ENCODE data around the gene RAPGEF5.

The RAPGEF5 gene

GRCh38 chr7:22219036-22219435 is 137.9 kb downstream of the RAPGEF5 start:
- Histone ChIP-seq H3K27me3 (ENCODE audit: insufficient read depth, poor library complexity, severe bottlenecking) (peaks cover 2% of the 10 kb centered on the region), H3K27ac (replicated peaks) (no peak overlapping the region), H3K4me3 (replicated peaks; ENCODE audit: insufficient read depth, low read length) (no peak overlapping the region)
- no peak for TF ChIP-seq GABPA (IDR thresholded peaks at IDR 0.05; ENCODE audit: low read depth)
- TF ChIP-seq, protein P1, sequence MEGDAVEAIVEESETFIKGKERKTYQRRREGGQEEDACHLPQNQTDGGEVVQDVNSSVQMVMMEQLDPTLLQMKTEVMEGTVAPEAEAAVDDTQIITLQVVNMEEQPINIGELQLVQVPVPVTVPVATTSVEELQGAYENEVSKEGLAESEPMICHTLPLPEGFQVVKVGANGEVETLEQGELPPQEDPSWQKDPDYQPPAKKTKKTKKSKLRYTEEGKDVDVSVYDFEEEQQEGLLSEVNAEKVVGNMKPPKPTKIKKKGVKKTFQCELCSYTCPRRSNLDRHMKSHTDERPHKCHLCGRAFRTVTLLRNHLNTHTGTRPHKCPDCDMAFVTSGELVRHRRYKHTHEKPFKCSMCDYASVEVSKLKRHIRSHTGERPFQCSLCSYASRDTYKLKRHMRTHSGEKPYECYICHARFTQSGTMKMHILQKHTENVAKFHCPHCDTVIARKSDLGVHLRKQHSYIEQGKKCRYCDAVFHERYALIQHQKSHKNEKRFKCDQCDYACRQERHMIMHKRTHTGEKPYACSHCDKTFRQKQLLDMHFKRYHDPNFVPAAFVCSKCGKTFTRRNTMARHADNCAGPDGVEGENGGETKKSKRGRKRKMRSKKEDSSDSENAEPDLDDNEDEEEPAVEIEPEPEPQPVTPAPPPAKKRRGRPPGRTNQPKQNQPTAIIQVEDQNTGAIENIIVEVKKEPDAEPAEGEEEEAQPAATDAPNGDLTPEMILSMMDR (IDR thresholded peaks at IDR 0.05; ENCODE audit: insufficient read depth, low read length): no peak
- no peak for TF ChIP-seq SPI1 (IDR thresholded peaks at IDR 0.05; ENCODE audit: borderline replicate concordance, low read depth)
- TF ChIP-seq REST (IDR thresholded peaks at IDR 0.05; ENCODE audit: insufficient replicate concordance, low read depth): no peak
- no peak for TF ChIP-seq POLR2AphosphoS5 (IDR thresholded peaks at IDR 0.05; ENCODE audit: low read depth)
- no peak for DNase-seq (ENCODE audit: low read depth in 1 of 2, low spot score in 1 of 2)

DNA sequence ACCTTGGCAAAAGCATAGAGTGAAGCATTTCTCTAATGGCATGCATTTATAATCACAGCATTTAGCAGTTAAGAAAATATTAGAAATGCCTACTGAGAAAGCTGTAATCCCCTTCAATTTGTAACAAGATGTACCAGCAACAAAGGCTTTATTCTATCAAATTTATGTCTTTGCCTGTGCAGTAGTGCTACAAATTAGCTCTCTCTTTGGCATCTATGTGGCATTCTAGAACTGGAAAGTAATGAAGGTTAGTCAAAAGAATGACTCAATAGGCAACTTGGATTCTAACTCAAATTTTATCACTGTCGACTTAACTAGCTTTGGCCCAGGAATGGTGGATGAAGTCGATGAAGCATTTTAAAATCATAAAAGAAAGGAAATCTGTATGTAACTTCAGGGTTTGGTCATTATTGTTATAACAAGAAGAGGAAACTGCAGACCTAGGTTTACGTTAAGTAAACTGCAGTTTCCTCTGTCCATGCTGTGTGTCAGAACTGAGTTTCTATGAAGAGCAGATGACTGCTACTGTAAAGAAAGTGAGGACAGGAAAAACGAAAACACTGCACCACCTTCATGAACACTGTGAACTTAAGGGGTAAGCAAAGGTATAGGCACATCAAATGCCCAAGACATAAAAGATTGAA is 140.0 kb downstream of the RAPGEF5 start:
- TF ChIP-seq POLR2AphosphoS5 (IDR thresholded peaks at IDR 0.05; ENCODE audit: low read depth): no peak
- TF ChIP-seq, protein P1 (IDR thresholded peaks at IDR 0.05; ENCODE audit: insufficient read depth, low read length): no peak
- DNase-seq (ENCODE audit: low read depth in 1 of 2, low spot score in 1 of 2): no peak
- Histone ChIP-seq H3K27me3 (ENCODE audit: insufficient read depth, poor library complexity, severe bottlenecking) (peaks cover 2% of the 10 kb centered on the region), H3K27ac (replicated peaks) (no peak overlapping the region), H3K4me3 (replicated peaks; ENCODE audit: insufficient read depth, low read length) (no peak overlapping the region)

GRCh38 chr7:22216309-22216708 is 140.6 kb downstream of the RAPGEF5 start:
- Histone ChIP-seq H3K27me3 (ENCODE audit: insufficient read depth, poor library complexity, severe bottlenecking) (peaks cover 2% of the 10 kb centered on the region), H3K4me3 (replicated peaks; ENCODE audit: insufficient read depth, low read length) (no peak overlapping the region), H3K27ac (replicated peaks) (no peak overlapping the region)
- TF ChIP-seq SPI1 (IDR thresholded peaks at IDR 0.05; ENCODE audit: borderline replicate concordance, low read depth): no peak
- no peak for TF ChIP-seq REST (IDR thresholded peaks at IDR 0.05; ENCODE audit: insufficient replicate concordance, low read depth)
- TF ChIP-seq, protein P1 (IDR thresholded peaks at IDR 0.05; ENCODE audit: insufficient read depth, low read length): no peak
- no peak for DNase-seq (ENCODE audit: low read depth in 1 of 2, low spot score in 1 of 2)

GRCh38 chr7:22214000-22214399 is 143.0 kb downstream of the RAPGEF5 start:
- peaks cover 6% of the 10 kb centered on the region for H3K27me3 ChIP-seq (ENCODE audit: insufficient read depth, poor library complexity, severe bottlenecking)
- no peak overlapping the region for H3K27ac ChIP-seq (replicated peaks)
- no peak for DNase-seq (ENCODE audit: low read depth in 1 of 2, low spot score in 1 of 2)
- H3K4me3 ChIP-seq (replicated peaks; ENCODE audit: insufficient read depth, low read length): no peak overlapping the region
- no peak for TF ChIP-seq REST (IDR thresholded peaks at IDR 0.05; ENCODE audit: insufficient replicate concordance, low read depth)
- TF ChIP-seq SPI1 (IDR thresholded peaks at IDR 0.05; ENCODE audit: borderline replicate concordance, low read depth): no peak
- no peak for TF ChIP-seq POLR2AphosphoS5 (IDR thresholded peaks at IDR 0.05; ENCODE audit: low read depth)
- no peak for TF ChIP-seq GABPA (IDR thresholded peaks at IDR 0.05; ENCODE audit: low read depth)
- TF ChIP-seq, protein P1 (IDR thresholded peaks at IDR 0.05; ENCODE audit: insufficient read depth, low read length): no peak

All from HL-60 (cell line).